T-helper 22 cell (primary cell): ENCODE data around the gene SEC24A.
"Not testable (repeated sequence)": the region's sequence is repeated elsewhere in the genome, so short reads cannot be mapped to it uniquely, and the experiment has no call there.

Source experiments
- DNase-seq: peaks from one replicate; pipeline ENCODE4 v3.0.0-alpha.2; 2020; ENCODE audit warnings: low read depth

Gene SEC24A

DNA sequence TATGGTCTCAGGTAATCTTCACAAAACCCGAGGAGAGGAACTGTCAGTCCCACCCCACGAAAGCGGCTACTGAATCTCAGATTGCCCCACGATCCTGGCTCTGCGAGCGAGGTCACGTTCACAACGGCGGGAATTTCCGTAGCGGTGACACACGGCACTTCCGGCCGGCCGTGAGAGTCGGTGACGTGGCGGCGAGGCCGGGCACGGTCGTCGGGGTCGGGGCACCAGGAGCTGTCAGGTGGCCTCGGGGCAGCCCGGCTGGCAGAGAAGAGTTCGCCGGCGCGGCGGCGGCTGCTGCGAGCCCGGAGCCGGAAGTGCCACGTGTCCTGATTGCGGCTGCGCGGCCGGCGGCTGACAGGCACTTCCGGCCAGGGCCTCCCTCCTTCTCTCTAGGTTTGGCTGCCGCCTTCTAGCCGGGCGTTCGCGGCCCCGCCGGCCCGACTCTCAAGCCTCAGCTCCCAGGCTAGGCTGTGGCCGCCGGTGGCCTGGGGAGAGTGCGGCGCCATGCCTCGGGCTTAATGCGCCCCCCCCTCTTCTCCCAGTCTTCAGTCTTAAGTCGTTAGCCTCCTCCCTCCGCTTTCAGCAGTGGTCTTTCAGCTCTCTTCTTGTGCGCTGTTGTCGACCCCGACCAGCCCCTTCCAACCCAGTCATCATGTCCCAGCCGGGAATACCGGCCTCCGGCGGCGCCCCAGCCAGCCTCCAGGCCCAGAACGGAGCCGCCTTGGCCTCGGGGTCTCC, at the start of gene SEC24A:
TSS of gene SEC24A (plus strand) at position 361 of the 738 bp plus-strand sequence. CDS start at position 653, 292 bp downstream.
- peak; percentile 91 for DNase-seq

DNA sequence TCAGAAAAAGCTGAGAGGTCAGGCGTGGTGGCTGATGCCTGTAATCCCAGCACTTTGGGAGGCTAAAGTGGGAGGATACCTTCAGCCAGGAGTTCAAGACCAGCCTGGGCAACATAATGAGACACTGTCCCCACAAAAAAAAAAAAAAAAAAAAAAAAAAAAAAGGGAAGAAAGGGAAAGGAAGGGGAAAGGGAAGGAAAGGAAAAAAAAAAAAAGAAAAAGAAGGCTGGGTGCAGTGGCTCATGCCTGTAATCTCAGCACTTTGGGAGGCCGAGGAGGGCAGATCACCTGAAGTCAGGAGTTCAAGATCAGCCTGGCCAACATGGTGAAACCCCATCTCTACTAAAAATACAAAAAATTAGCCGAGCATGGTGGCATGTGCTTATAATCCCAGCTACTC, 48.8 kb upstream of the SEC24A start:
- not testable (repeated sequence) for DNase-seq

DNA sequence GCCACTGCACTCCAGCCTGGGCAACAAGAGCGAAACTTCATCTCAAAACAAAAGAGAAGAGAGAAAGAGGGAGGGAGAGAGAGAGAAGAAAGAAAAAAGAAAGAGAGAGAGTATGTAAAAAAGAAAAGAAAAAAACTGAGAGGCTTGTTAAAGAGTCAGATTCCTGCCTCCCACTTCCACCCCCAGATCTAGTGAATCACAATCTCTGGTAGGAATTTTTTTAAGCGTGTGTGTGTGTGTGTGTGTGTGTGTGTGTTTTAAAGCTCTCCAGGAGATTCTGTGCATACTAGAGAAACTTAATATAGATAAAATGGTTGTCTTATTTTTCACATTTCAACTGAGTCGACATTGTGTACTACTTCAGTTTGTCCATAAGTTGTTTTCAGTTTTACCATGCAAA, 48.0 kb upstream of the SEC24A start:
- DNase-seq, result no peak

DNA sequence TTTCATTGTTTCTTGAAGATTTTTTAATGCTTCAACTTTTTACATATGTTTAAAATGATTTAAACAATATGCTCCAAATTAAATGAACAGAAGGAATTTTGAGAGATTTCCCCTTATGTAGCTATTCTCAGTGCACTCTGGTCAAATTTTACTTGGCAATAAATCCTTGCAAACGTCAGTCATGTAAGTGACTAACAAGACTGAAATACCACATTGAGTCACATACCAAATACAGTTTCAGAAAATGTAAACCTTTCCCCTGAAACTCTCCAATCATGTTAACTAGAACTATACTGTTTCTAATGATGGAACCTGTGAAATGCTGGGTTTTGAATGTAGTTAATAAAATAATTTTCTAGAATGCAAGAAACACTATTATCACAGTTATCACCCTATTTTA, 45.5 kb upstream of the SEC24A start:
- DNase-seq, result no peak

DNA sequence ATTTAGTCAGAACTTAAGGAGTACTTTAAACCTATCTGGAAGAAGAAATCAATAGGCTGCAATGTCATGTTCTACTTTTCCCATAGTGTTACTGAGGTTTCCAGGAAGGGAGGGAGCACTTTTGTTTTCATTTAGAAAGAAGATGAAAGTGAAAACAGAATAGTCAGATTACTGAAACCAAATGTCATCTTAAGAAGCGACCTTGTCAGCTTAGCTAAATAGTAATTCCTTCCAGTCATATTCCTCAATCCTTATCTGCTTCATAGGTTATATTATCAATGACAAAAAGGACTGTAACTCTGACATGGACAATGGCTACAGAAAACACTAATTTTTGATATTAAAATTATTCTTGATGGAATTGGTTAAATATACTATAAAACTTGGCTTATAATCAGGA, 43.7 kb upstream of the SEC24A start:
- DNase-seq, result no peak

DNA sequence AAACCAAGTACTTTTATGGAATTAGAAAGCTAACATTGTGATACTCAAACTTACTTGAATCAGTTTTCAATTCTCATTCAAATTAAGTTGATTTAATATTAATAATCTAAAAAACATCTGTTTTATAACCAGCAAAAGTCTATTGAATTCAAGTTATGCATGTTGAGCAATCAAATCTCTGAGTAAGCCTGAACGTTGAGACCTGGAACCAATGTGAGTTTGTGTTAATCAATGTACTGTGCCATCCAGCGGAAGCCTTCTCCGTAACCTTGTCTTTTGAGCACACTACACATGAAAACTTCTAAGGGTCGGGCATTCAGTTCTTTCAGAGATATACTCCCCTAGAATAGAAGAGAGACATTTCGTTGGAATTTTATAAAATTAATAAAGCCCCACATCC, 41.9 kb upstream of the SEC24A start:
- DNase-seq, result no peak

DNA sequence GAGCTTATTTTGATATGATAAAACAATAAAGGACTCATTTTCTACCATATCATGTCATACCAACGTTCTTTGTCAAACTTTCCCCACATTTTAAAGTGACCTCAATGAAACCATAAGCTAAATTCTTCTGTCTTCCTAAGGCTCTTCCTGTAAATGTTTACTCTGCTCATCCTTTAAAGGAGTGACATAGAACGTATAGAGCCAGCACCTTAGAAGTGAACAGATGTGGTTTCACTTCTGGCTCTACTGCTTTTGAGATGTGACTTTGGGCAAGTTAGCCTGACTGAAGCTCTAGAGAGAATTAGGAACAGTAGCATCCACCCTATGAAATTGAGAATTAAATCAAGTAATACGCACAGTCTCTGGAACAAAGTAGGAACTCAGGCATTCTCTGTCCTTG, 40.0 kb upstream of the SEC24A start:
- no peak for DNase-seq

DNA sequence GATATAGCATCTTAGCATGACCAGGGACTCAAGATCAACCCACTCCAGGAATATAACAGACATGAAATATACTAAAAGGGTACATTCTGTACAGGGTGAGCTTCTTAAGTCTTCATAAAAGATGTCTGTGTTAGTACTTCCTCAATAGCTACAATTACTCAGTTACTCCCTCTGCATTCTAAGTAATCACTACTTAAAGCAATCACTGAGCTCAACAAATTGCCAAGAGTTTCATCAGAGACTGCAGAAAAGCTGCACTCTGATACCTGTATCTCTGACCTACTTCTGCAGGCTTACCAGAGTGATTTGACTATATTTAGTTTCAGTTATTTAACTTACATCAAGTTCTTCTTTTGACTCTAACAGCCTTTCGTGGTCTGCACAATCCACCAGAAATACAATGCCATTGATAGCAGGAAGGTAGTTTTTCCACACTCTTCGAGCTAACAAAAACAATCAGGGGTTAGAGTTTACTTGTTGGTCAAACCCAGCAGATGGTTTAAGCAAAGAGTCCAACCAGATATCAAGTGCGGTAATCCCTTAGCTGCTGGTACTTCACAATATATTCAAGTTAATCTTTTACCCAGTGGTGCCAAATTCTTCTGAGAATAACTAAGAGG, 39.2 kb upstream of the SEC24A start:
- DNase-seq, result no peak

DNA sequence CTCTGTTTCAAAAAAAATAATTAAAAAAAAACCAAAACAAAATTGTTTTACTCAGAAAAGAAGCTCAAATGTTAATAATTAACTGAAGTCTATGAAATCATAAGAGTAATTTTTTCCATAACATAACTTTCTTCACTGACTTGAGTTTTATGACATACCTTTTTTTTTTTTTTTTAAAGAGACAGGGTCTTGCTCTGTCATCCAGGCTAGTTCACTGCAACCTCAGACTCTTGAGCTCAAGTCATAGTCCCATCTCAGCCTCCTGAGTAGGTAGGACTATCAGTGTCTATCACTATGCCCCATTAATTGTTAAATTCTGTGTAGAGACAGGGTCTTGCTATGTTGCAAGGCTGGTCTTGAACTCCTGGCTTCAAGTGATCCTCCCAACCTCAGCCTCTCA, 37.9 kb upstream of the SEC24A start:
- DNase-seq, result no peak

DNA sequence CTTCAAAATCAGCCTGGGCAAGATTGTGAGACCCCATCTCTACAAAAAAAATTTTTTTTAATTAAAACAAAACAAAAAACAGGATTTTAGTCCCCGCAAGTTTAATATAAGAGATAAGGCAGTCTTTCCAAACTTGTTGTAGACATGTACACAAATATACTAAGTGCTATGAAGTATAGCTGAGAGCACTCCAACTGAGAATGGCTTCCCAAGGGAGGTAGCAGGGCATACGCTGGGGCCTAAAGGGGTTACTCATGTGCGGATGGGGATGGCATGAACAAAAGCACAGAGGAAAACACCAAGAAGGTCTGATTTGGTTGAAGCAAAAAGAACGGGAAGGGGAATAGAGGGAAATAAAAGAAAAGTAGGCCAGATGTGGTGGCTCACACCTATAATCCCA, 37.1 kb upstream of the SEC24A start:
- no peak for DNase-seq

DNA sequence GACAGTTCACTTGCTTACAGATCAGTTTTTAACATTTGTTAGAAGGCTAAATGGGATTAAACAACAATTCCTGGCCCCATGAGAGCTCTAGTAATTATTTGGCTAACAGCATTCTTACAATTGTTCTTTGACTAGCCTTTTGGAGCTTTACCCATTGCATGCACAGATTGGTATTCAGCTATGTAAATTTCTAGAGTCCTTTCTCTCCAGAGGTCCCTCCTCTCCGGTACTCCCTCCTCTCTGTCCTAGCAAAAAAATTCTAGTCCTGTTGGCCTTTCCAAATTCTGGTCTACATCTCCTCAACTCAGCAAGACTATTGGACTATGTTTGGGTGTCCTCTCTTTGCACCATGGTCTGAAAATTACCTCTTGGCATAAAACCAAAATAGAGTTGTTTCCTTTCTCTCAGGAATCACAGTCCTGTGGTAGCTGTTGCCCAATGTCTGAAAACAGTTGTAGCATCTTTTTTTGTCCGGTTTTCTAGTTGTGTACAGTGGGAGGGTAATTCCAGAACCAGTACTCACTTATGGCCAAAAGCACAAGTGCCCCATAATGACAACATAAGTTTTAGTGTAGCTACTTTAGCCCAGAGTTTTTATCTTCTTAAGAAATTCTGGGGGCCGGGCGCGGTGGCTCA, 34.0 kb upstream of the SEC24A start:
- no peak for DNase-seq

DNA sequence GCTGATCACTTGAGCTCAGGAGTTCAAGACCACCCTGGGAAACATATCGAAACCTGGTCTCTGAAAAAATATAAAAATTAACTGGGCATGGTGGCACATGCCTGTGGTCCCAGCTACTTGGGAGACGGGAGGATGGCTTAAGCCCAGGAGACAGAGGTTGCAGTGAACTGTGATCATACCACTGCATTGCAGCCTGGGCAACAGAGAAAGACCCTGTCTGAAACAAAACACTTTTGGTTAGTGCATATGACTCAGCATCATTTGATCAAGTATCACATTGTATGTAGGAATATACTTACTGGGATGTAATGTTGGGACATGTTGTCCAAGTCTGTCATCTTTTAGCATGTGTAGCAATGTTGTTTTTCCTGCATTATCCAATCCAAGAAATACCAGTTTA, 28.0 kb upstream of the SEC24A start:
- DNase-seq, result no peak

DNA sequence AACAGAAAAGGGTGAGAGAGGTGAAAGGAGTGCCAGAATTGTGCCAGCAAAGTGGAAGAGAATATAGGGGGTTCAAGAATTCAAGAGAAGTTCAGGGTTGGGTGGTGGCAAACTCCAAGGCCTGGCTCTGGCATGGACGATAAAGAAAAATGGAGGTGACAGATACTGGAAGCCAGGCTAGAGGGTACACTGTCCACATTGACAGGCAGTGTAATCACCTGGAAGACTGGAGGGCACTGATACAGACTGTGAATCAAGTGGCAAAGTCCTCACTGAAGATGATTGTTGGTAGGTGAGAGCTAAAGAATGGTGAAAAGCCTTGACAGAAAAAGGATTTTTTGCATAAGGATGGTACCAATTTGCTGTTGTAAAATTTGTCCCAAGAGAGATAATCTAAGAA, 23.0 kb upstream of the SEC24A start:
- no peak for DNase-seq

DNA sequence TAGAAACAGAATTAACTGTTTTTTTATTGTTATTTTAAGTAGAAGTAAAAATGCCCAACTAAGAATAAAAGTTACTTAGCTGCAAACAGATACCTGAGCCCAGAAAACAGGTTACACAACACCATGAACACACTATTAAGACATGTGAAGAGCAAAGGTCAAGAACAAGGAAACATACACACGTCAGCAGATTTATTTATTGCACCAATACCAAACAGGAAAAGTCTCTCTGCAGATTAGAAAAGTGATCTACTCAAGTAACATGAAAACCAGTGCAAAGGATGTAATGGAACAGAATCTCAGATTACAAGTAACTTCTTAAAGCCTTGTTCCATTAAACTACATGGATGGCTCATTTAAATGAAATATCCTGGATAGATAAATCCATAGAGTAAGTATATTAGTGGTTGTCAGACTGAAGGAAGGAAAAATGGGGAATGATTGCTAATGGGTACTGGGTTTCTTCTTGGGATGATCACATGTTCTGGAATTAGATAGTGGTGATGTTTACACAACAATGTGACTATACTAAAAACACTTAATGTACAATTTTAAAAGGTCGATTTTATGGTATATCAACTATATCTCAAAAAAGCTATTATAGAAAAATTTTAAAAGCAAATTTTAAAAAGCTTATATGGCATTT, 22.1 kb upstream of the SEC24A start:
- DNase-seq, result no peak

DNA sequence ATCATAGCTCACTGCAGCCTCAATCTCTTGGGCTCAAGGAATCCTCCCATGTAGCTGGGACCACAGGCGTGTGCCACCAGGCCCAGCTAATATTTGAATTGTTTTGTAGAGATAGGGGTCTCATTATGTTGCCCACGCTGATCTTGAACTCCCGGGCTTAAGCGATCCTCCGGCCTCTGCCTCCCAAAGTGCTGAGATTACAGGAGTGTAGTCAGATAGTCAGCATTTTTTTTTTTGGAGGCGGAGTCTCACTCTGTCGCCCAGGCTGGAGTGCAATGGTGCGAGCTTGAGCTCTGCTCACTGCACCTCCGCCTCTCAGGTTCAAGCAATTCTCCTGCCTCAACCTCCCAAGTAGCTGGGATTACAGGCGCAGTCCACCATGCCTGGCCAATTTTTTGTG, 14.4 kb upstream of the SEC24A start:
- no peak for DNase-seq

DNA sequence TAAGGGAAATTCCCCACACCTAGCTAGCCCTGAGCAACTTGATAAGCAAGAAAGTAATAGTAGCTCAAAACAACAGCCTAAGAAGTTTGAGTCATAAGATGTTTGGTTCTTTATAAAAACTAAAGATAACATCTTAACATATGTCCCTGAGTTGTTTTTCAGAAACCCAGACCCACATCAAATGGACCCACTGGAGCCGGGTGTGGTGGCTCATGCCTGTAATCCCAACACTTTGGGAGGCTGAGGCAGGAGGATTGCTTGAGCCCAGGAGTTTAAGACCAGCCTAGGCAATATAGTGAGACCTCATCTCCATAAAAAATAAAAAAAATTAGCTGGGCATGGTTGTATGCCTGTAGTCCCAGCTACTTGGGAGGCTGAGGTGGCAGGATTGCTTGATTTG, 13.2 kb upstream of the SEC24A start:
- DNase-seq, result not testable (repeated sequence)

DNA sequence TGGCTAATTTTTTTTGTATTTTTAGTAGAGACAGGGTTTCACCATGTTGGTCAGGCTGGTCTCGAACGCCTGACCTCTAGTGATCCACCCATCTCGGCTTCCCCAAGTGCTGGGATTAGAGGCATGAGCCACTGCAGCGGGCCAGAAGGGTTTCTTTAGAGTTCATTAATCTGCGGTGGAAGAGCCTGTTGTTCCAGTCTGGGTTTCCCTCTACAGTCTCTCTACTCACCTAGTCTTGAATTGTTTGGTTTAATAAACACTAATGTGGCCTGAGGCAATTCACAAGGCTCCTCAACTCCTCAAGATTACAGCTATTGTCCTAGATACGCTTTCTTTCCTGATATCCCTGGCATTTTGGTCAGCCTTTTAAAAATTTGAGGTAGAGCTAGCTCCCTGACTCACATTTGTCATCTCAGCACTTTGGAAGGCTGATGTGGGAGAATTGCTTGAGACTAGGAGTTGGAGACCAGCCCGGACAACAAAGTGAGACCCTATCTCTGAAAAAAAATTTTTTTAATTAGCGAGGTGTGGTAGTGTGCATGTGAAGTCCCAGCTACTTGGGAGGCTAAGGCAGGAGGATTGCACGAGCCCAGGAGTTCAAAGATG, 11.4 kb upstream of the SEC24A start:
- DNase-seq, result no peak

DNA sequence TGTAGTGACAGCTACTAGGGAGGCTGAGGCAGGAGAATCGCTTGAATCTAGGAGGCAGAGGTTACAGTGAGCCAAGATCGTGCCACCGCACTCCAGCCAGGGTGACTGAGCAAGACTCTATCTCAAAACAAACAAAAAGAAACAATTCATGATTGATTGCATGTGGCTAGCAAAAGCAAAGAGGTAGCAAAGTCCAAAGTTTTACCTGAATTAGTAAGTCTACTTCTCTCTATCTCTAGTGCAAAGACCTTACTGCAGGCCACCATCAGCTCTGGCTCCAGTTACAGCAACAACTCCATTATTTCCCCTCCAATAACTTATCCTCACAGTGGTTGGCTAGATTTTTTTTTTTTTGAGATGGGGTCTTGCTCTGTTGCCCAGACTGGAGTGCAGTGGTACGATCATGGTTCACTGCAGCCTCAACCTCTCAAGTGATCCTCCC, 9.8 kb upstream of the SEC24A start:
- no peak for DNase-seq

DNA sequence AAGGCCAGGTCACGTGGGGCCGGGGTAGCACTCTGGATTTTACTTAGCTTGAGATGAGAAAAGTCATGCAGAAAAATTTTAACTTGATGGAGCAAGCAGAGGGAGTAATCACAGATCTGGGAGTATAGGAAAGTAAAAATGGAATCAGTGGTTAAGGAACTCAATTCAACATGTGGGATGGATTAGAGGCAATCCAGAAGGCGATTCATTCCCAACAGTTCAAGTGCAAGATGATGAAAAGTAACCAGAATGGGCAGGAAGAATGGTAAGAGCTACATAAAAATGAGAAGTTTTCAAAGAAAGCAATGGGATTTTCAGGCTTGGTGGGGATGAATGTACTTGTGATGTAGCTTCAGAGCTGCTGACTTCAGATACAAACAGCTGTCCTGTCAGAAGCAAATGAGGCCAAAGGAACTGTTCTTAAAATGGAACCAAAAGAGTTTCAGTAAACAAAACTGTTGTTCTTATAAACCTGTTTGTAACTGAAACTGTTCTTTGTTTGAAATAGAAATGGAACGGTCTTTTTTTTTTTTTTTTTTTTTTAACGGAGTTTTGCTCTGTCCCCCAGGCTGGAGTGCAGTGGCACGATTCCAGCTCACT, 5.6 kb upstream of the SEC24A start:
- no peak for DNase-seq

DNA sequence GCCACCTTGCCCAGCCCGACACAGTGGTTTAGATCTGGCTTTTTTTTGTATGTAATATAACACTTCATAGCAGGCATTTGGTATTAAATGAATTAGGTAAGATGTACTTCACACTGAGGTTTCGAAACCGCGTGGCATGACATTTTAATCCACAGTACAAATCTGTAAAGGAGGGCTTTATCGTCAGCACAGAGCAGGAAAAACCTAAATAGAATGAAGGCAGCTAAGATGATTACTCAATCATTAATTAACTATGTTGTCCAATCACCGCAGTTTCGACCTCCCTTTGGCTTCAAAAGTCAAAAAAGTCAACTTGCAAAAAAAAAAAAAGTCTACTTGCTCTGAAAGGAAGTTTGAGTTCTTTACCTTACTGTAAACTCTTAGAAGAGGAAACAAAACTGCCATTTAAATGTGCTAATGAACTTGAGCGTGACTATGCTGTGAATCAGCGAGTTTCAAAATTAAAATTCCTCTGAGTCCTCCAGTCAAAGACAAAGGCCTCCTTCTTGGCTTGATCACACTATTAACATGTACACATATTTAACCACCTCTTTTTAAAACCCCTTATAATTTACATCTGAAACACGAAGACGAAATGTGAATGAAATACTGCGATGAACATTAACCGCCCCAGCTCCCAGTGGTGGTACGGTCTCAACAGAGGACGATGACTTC, 698 bp upstream of the SEC24A start:
- DNase-seq, result peak; percentile 9

DNA sequence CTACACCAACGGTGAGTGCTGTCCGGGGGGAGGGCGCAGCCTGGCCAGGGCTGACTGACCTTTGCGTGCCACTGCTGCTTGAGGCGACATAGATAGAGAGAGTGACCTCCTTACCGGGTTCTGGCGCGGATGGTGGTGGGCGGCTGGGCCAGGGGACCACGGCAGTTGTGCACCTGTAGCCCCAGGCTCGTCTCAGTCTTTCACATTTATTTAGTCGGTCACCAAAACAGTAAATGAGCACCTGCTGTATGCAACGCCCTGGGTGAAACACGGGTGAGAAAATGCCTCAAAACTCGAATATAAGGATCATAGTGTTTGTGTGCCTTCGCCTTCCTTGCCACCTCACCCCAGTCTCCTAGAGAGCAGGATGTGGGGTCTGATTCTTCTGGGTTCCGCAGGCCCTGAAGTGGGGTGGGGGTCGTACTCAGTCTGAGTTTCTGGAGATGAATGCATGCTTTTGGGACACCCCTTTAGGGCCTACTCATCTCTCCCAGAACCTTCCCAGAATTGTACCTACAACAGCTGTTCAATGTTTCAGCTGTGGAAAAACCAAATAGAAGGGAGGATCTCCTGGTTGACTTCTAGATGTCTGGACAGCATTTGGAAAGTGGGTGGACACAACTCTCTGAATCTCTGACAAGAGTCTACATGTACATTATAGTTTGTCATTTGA, 714 bp downstream of the SEC24A start:
- no peak for DNase-seq
